HUES64 (cell line): Measurements from ENCODE around the gene RRP8.

Source experiments
- H3K27ac ChIP-seq: 2 replicates; pipeline ENCODE4 v1.7.0; 2013; ENCODE audit warnings: low read depth, low read length, inconsistent platforms
- H3K27me3 ChIP-seq: 2 replicates; pipeline ENCODE4 v1.6.1; 2013; ENCODE audit warnings: mild to moderate bottlenecking, low read length; ENCODE audit not compliant: insufficient read depth
- H3K36me3 ChIP-seq: 2 replicates; pipeline ENCODE4 v1.6.1; 2013; ENCODE audit warnings: mild to moderate bottlenecking, low read length; ENCODE audit not compliant: insufficient read depth
- H3K4me1 ChIP-seq: 2 replicates; pipeline ENCODE4 v1.6.1; 2013; ENCODE audit warnings: mild to moderate bottlenecking, low read length, moderate library complexity; ENCODE audit not compliant: insufficient read depth
- H3K4me3 ChIP-seq: 2 replicates; pipeline ENCODE4 v1.5.1; 2013; ENCODE audit warnings: mild to moderate bottlenecking, low read length, moderate library complexity
- H3K9ac ChIP-seq: 2 replicates; pipeline ENCODE4 v1.6.1; 2013; ENCODE audit warnings: mild to moderate bottlenecking, low read depth, low read length
- H3K9me3 ChIP-seq: 2 replicates; pipeline ENCODE4 v1.6.1; 2013; ENCODE audit warnings: low read depth, low read length; ENCODE audit not compliant: insufficient read depth
- WGBS: fragments of 150-250, 120-280 bp; methylation state at CpG from one replicate; pipeline ENCODE4 v1.1.7; 2013; ENCODE audit warnings: missing lambda C conversion rate; 5-methylcytosine and 5-hydroxymethylcytosine counted together

RRP8 gene

DNA sequence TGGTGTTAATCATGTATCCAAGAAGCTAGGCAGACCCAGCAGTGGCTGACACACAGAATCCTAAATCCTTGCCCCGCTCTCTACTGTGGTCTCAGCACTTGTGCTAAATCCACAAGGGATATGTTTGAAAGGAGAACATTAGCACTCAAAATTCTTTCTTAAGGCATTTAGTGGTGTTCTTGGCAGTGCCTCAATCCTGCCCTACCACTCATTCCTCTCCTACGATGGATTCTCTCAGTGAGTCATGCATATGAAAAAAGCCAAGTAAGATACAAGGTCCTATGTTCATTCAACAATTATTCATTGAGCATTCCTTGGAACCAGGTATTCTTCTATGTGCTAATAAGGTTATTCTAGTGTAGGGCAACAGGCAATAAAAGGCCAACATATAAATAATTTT, 31.2 kb downstream of the RRP8 start:
- WGBS = 92% methylated on average over 2 of the region's 2 CpGs
- H3K9me3 ChIP-seq = no peaks in the 10 kb centered on the region
- H3K27me3 ChIP-seq = no peaks in the 10 kb centered on the region
- H3K27ac ChIP-seq = no peak overlapping the region
- peaks cover 5% of the 10 kb centered on the region; the same call in 1 of the 2 replicates for H3K4me1 ChIP-seq
- no peaks in the 10 kb centered on the region for H3K36me3 ChIP-seq
- H3K9ac ChIP-seq = no peak overlapping the region
- no peak overlapping the region for H3K4me3 ChIP-seq

DNA sequence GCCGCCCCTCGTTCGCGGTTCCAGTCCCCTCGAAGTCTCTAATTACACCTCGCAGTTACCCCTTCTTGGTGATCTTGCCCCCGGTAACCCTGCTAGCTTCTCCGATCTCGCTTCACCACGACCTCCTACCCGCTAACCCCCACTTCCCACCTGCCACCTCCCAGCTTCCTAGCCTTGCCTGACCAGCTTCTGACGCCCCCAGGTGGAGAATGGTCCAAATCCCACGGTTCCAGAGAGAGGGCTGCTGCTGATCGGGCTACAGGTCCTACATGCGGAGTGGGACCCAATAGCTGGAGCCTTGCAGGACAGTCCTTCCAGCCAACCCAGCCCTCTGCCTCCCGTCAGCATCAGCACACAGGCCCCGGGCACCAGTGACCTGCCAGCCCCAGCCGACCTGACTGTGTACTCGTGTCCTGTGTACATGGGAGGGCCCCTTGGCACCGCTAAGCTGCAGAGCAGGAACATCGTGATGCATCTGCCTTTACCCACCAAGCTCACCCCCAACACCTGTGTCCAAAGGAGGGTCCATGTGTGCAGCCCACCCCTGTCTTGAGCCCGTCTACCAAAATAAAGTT, 31.9 kb downstream of the RRP8 start:
- H3K4me3 ChIP-seq = no peak overlapping the region
- H3K9ac ChIP-seq = no peak overlapping the region
- H3K4me1 ChIP-seq = peaks cover 5% of the 10 kb centered on the region; the same call in 1 of the 2 replicates
- 91% methylated on average over 22 of the region's 22 CpGs for WGBS
- no peaks in the 10 kb centered on the region for H3K27me3 ChIP-seq
- H3K36me3 ChIP-seq = no peaks in the 10 kb centered on the region
- H3K27ac ChIP-seq = no peak overlapping the region
- H3K9me3 ChIP-seq = no peaks in the 10 kb centered on the region

DNA sequence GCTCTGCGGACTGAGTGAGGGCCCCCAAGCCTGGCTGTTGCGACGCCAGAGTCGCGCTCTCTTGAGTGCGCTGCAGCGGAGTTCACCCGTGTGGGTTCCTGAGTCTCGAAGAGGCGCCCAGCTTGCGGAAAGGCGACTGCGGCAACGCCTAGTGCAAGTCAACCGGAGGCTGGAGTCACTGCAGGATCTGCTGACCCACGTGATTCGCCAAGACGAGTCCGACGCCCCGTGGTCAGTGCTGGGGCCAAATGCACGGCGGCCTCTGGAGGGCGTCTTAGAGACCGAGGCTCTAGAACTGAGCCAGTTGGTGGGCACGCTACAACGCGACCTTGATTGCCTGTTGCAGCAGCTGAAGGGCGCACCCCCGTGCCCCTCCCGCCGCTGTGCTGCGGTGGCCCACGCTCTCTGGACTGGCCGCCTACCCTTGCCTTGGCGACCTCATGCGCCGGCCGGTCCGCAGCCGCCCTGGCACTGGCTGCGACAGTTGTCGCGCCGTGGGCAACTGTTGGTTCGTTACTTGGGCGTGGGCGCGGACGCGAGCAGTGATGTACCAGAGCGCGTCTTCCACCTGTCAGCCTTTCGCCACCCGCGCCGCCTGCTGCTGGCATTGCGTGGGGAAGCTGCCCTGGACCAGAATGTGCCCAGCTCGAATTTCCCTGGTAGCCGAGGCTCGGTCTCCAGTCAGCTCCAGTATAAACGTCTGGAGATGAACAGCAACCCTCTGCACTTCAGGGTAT, 32.6 kb downstream of the RRP8 start:
- H3K27me3 ChIP-seq = no peaks in the 10 kb centered on the region
- no peak overlapping the region for H3K4me3 ChIP-seq
- H3K9ac ChIP-seq = no peak overlapping the region
- no peak overlapping the region for H3K27ac ChIP-seq
- H3K36me3 ChIP-seq = no peaks in the 10 kb centered on the region
- no peaks in the 10 kb centered on the region for H3K9me3 ChIP-seq
- WGBS = 97% methylated on average over 62 of the region's 62 CpGs
- peaks cover 5% of the 10 kb centered on the region; the same call in 1 of the 2 replicates for H3K4me1 ChIP-seq

DNA sequence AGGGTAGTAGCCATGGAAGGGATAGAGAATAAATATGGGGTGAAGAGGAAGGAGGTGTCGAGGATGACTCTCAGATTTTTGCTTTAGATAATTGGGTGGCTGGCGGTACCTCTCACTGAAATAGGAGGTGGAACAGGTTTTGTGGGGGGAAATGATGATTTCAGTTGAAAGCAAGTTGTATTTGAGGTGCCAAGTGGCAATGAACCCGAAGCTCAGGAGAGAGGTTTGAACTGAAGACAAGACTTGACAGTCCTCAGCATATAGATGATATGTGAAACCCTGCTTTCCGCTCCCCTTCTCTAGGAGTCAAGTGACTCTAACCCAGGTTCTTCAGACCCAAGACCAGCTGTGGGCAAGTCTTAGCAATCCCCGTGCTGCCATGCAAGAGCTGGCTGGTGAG, 33.7 kb downstream of the RRP8 start:
- WGBS = 85% methylated on average over 5 of the region's 5 CpGs
- H3K27me3 ChIP-seq = no peaks in the 10 kb centered on the region
- H3K9me3 ChIP-seq = no peaks in the 10 kb centered on the region
- no peak overlapping the region for H3K27ac ChIP-seq
- H3K4me3 ChIP-seq = no peak overlapping the region
- peaks cover 13% of the 10 kb centered on the region for H3K4me1 ChIP-seq
- H3K9ac ChIP-seq = no peak overlapping the region
- H3K36me3 ChIP-seq = no peaks in the 10 kb centered on the region

DNA sequence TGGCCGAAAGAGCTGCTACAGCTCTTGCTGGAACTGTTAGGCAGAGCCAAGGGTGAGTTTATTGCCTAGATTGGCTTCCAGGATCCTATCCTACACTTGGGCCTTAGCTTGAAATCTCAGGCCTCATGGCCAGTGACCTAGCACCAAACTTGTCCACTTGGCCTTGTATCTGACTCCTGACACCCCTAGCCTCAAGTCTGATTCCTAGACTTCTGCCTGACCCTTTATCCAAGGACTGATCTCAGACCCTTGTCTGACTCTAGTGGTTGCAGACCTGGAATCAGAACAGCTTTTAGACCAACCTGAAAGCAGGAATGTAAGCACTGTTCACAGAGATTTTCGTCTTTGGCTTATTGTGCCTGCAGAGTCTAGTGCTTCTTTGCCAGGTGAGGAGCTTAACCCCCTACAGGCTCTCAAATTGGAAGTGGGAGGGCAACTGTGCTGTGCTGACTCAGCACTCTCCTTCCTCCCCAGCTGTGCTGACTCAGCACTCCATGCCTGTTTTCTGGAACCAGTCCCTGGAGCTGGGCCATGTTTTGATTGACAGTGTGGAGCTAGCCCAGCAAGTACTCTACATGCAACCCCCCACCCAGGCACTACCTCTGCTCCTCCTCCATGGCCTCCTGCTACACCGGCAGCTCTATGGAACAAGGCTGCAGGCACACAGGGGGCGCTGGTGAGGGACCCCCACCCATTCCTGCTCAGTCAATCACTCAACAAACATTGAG, 35.1 kb downstream of the RRP8 start:
- Histone ChIP-seq H3K9ac (no peak overlapping the region), H3K27ac (no peak overlapping the region; the same call in 1 of the 2 replicates), H3K4me1 (peaks cover 15% of the 10 kb centered on the region), H3K9me3 (no peaks in the 10 kb centered on the region), H3K4me3 (no peak overlapping the region), H3K27me3 (no peaks in the 10 kb centered on the region), H3K36me3 (no peaks in the 10 kb centered on the region)
- WGBS = 77% methylated on average over 4 of the region's 4 CpGs

DNA sequence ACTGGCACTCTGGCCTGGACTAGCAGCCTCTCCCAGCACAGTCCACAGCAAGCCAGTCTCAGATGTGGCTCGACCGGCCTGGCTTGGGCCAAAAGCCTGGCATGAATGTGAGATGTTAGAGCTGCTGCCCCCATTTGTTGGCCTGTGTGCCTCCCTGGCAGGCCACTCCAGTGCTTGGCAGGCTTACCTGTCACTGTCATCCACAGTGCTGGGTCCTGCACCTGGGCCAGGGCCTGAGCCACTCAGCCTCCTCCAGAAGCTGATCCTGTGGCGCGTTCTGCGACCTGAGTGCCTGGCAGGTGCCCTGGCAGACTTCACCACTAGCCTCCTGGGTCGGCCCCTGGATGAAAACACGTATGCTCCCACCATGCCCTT, 36.1 kb downstream of the RRP8 start:
- Histone ChIP-seq H3K27me3 (no peaks in the 10 kb centered on the region), H3K9ac (no peak overlapping the region), H3K9me3 (no peaks in the 10 kb centered on the region), H3K36me3 (no peaks in the 10 kb centered on the region), H3K4me1 (peaks cover 18% of the 10 kb centered on the region), H3K4me3 (no peak overlapping the region), H3K27ac (no peak overlapping the region)
- WGBS = 96% methylated on average over 7 of the region's 7 CpGs

DNA sequence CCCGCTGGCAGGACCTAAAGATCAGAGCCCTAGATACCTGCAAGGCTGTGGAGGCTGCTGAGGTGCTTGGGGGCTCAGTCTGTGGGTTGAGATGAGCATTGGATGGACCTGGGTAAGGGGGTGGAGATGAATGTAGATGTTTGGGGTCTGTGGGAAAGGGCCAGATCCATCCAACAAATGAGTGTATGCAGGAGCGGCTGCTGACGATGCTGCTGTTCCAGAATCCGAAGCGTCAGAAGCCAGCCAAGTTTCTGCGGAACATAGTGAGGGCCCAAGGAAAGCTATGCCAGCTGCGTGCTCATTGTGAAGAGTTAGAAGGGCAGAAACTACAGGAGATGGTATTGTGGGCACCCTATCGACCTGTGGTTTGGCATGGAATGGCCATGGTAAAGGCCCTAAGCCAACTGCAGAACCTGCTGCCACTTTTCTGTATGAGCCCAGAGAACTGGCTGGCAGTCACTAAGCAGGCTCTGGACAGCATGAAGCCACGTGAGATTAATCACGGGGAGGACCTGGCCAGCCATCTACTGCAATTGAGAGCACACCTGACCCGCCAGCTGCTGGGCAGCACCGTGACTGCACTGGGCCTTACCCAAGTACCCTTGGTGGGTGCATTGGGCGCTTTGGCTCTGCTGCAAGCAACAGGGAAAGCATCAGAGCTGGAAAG, 36.6 kb downstream of the RRP8 start:
- H3K9me3 ChIP-seq = no peaks in the 10 kb centered on the region
- WGBS = 86% methylated on average over 13 of the region's 13 CpGs

DNA sequence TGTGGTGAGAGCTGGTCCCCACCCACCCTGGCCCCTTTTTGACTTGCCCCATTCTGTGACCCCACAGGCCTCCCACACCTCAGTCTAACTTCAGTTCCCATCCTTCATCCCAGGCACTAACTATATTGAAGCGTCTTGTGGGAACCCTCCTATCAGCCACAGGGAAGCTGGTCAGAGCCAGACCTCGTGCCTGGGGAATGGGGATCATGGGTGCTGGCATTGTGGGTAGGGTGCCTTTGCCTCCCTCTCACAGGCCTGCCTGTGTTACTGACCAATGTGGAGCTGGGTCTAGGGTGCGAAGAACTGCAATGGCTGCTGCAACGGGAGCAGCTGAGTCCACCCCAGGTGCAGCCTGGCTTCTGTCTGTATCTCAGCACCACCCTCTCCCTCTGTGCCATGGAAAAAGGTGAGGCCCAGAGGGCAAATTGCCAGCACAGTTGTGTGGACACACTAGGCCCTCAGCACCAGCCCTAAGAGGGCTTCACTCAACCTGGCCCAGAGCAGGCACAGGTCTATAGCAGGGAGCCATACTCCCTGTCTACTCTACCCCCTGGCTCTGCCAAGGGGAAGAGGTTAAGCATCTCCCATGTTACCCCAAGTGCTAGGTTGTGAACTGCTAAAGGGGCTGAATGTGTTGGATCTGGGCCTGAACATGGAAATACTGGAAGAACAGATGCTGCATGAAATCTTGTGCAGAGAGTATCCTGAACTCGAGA, 37.3 kb downstream of the RRP8 start:
- no peak overlapping the region for H3K9ac ChIP-seq
- 92% methylated on average over 5 of the region's 5 CpGs for WGBS
- no peak overlapping the region for H3K4me3 ChIP-seq
- H3K9me3 ChIP-seq = no peaks in the 10 kb centered on the region
- no peak overlapping the region for H3K27ac ChIP-seq
- H3K27me3 ChIP-seq = no peaks in the 10 kb centered on the region
- H3K36me3 ChIP-seq = no peaks in the 10 kb centered on the region
- peaks cover 18% of the 10 kb centered on the region for H3K4me1 ChIP-seq

More for the DNA sequence above, 36.6 kb downstream of the RRP8 start:
- no peaks in the 10 kb centered on the region for H3K27me3 ChIP-seq
- no peak overlapping the region for H3K27ac ChIP-seq
- no peak overlapping the region for H3K4me3 ChIP-seq
- no peaks in the 10 kb centered on the region for H3K36me3 ChIP-seq
- no peak overlapping the region for H3K9ac ChIP-seq
- peaks cover 18% of the 10 kb centered on the region for H3K4me1 ChIP-seq

DNA sequence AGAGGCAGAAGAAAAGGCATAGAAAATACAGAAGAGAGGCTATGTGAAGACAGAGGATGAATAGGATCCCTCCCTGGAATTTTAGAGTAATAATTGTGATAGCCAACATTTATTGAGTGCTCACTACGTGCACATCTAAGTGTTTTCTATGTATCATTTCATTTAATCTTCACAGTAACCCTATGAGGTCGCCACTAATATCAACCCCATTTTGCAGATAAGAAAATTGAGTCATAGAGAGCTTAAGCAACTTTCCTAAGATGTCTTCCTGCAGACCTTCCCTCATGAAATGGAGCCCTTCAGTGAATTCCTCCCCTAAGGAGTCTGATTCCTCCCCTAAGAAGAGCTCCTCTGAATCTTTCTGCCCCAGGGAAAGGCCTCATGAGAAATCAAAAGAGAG, 38.1 kb downstream of the RRP8 start:
- peaks cover 18% of the 10 kb centered on the region for H3K4me1 ChIP-seq
- no peak overlapping the region for H3K9ac ChIP-seq
- H3K27ac ChIP-seq = no peak overlapping the region; the same call in 1 of the 2 replicates
- whole genome bisulfite sequencing = 82% methylated on average over 2 of the region's 2 CpGs
- H3K4me3 ChIP-seq = no peak overlapping the region
- no peaks in the 10 kb centered on the region for H3K27me3 ChIP-seq
- H3K36me3 ChIP-seq = no peaks in the 10 kb centered on the region
- H3K9me3 ChIP-seq = no peaks in the 10 kb centered on the region

DNA sequence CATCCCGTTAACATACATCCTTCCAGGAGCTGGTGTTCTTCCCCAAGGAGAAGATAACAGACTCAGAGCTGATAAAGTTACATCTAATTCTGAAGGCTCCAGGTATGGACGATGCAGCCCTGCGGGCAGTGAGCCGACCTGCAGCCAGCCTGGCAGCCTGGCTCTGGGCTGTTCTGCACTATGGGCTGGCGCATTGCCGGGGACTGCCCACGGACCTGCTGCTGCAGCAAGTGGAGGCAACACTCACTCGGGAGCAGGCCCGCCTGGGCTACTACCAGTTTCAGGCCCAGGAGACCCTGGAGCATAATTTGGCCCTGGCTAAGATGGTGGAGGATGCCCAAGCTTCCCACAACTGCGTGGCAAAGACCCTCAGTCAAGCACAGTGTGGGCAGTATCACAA, 39.7 kb downstream of the RRP8 start:
- peaks cover 18% of the 10 kb centered on the region for H3K4me1 ChIP-seq
- H3K27ac ChIP-seq = no peak overlapping the region
- H3K9ac ChIP-seq = no peak overlapping the region
- H3K4me3 ChIP-seq = no peak overlapping the region
- no peaks in the 10 kb centered on the region for H3K27me3 ChIP-seq
- no peaks in the 10 kb centered on the region for H3K9me3 ChIP-seq
- WGBS = 95% methylated on average over 10 of the region's 10 CpGs
- no peaks in the 10 kb centered on the region for H3K36me3 ChIP-seq
